ENCODE data around the gene CCDC28A. TPM values are rescaled to one million over a fixed set of nuclear protein-coding genes. Genes with fewer than 3 reads are reported as not detected.
A peak's percentile ranks its signal among the peaks of the same experiment; 100 is the strongest.

CCDC28A gene
- total and polyA plus RNA-seq, 7 donors, result 17.4 to 49.5 (median 26.5) TPM

GRCh38 chr6:138772596-138773176 is 883 bp upstream of the CCDC28A start:
- DNase-seq, result no peak
- peaks cover 0 to 19% (median 0%) of the 10 kb centered on the region in 4 donors for H3K36me3 ChIP-seq
- peak overlapping the region; percentile 77 to 83 (median 80) for H3K4me3 ChIP-seq
- H3K9me3 ChIP-seq, result no peaks in the 10 kb centered on the region
- peaks cover 0 to 23% (median 19%) of the 10 kb centered on the region in 4 donors for H3K4me1 ChIP-seq
- no peaks in the 10 kb centered on the region for H3K27me3 ChIP-seq
- intact Hi-C loops (cut with DNase I), result loop anchor here (2.0 to 5.0 kb wide), 4 partner anchors 80 to 665 kb away; partner anchors contain the start of genes HEBP2 and PERP
- peak overlapping the region; percentile 90 to 95 (median 92) for H3K27ac ChIP-seq
- no peak for TF ChIP-seq POLR2A (IDR thresholded peaks at IDR 0.05)
- no peak for TF ChIP-seq POLR2AphosphoS5 (IDR thresholded peaks at IDR 0.05)
- no peak for TF ChIP-seq EP300 (IDR thresholded peaks at IDR 0.05)
- no peak for TF ChIP-seq CTCF (IDR thresholded peaks at IDR 0.05)
- WGBS, 2 donors, result 14 to 28% methylated on average over 8 of the region's 8 CpGs

- 22 to 34% methylated on average over 3 of the region's 3 CpGs for WGBS, 2 donors
- H3K27me3 ChIP-seq, result no peaks in the 10 kb centered on the region
- peaks cover 0 to 23% (median 19%) of the 10 kb centered on the region in 4 donors for H3K4me1 ChIP-seq
- peak overlapping the region; percentile 90 to 95 (median 92) for H3K27ac ChIP-seq
- TF ChIP-seq CTCF (IDR thresholded peaks at IDR 0.05) (no peak), POLR2AphosphoS5 (IDR thresholded peaks at IDR 0.05) (no peak), EP300 (IDR thresholded peaks at IDR 0.05) (no peak), POLR2A (IDR thresholded peaks at IDR 0.05) (no peak)
- peak overlapping the region; percentile 77 to 83 (median 80) for H3K4me3 ChIP-seq
- H3K9me3 ChIP-seq, result no peaks in the 10 kb centered on the region
- intact Hi-C loops (cut with DNase I), result loop anchor here (5.0 kb wide), 3 partner anchors 358 to 667 kb away; partner anchors contain the start of genes HEBP2 and PERP
- DNase-seq, result no peak
- H3K36me3 ChIP-seq, result peaks cover 0 to 36% (median 0%) of the 10 kb centered on the region in 4 donors
These were observed 801 bp downstream of the CCDC28A start for GRCh38 chr6:138774370-138774769.

- H3K27me3 ChIP-seq, result no peaks in the 10 kb centered on the region
- DNase-seq, result no peak
- WGBS, 2 donors, result 94 to 98% methylated on average over 1 of the region's 1 CpG
- H3K27ac ChIP-seq, result no peak overlapping the region
- TF ChIP-seq EP300 (IDR thresholded peaks at IDR 0.05) (no peak), POLR2AphosphoS5 (IDR thresholded peaks at IDR 0.05) (no peak), POLR2A (IDR thresholded peaks at IDR 0.05) (no peak), CTCF (IDR thresholded peaks at IDR 0.05) (no peak)
- no peak overlapping the region for H3K4me3 ChIP-seq
- H3K4me1 ChIP-seq, result peaks cover 0 to 23% (median 19%) of the 10 kb centered on the region in 4 donors
- H3K9me3 ChIP-seq, result no peaks in the 10 kb centered on the region
- intact Hi-C loops (cut with DNase I), result no loop called here
- H3K36me3 ChIP-seq, result peaks cover 0 to 58% (median 5%) of the 10 kb centered on the region in 4 donors
These were observed 3.1 kb downstream of the CCDC28A start for GRCh38 chr6:138776659-138777058.

- intact Hi-C loops (cut with DNase I), result no loop called here
- DNase-seq, result no peak
- TF ChIP-seq EP300 (IDR thresholded peaks at IDR 0.05) (no peak), POLR2AphosphoS5 (IDR thresholded peaks at IDR 0.05) (no peak), POLR2A (IDR thresholded peaks at IDR 0.05) (no peak), CTCF (IDR thresholded peaks at IDR 0.05) (no peak)
- WGBS, 2 donors, result 87 to 97% methylated on average over 6 of the region's 6 CpGs
- Histone ChIP-seq H3K4me3 (no peak overlapping the region), H3K27ac (no peak overlapping the region), H3K9me3 (no peaks in the 10 kb centered on the region), H3K36me3 (peaks cover 0 to 75% (median 5%) of the 10 kb centered on the region in 4 donors), H3K27me3 (no peaks in the 10 kb centered on the region), H3K4me1 (peaks cover 0 to 18% (median 13%) of the 10 kb centered on the region in 4 donors)
These were observed 4.8 kb downstream of the CCDC28A start for GRCh38 chr6:138778331-138778730.

Measured in sigmoid colon (tissue), 7 donors.